ENCODE measurements around the gene ATP1A2. TPM values are rescaled to one million over a fixed set of nuclear protein-coding genes. Genes with fewer than 3 reads are reported as not detected.
"Not testable (repeated sequence)": the region's sequence is repeated elsewhere in the genome, so short reads cannot be mapped to it uniquely, and the experiment has no call there.

Gene ATP1A2
- total RNA-seq, 1 experiment from 2014 or later: not detected

DNA sequence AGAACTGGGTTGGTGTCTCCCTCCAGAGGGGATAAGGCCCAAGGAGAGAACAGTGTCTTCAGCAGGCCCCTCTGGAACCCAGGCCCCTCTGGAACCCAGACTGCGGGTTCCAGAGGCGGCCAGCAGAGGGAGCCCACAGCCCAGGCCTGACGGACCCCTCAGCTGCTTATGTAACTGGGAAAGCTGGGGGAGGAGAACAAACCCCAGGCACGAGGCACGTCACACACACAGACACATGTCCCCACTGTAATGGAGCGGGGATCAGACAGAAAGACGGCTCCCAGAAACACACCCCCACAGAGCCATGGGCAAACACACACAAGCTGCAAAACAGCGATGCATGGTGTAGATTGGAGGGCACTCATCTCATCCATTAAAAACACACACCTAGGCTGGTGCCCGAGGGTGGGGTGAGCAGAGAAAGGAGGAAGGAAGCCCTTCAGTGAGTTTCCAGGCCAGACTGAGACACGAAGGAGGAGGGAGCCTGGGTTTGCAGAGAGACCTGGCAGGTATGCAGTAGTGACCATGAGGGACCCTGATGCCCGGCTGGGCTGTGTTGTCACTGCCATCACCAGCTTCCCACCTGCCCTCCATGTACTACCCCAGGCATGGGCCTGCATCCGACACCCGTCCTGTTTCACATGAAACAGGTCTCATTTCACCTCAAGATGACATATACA, 14.4 kb upstream of the ATP1A2 start:
- peak; percentile 71 for DNase-seq (ENCODE audit: low read depth)

DNA sequence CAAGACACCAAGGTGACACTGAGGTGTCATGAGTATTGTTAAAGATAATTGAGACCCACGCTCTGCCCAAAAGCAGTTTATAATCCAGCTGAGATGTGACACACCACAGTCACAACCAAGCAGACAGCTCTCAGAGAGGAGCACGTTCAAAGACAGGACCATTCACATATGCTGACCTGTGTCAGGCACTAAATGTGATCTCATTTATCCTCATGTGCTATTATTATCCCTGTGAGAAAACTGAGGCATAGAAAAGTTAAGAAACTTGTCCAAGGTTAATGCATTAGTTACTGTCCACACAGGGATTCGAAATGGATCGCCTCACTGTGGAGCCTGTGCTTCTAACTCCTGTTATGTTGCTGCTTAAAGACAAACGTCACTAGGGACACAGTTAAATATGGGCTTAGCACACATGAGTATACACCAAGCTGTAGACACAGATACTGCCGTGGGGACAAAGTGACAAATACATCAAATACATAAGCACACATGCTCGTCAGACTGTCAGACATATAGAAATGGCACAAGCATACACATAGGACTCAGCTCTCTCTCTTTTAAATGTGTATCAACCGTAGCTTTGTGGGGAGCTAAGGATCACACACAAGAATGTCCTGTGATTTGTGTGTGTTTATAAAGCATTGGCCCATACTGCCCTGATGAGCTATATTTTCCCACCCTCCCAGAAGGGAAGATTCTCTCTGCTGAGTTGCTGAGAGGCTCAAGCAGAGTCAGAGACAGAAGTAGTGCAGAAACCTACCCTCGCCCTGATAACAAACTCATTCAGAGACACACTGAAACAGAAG, 13.6 kb upstream of the ATP1A2 start:
- DNase-seq (ENCODE audit: low read depth): no peak

DNA sequence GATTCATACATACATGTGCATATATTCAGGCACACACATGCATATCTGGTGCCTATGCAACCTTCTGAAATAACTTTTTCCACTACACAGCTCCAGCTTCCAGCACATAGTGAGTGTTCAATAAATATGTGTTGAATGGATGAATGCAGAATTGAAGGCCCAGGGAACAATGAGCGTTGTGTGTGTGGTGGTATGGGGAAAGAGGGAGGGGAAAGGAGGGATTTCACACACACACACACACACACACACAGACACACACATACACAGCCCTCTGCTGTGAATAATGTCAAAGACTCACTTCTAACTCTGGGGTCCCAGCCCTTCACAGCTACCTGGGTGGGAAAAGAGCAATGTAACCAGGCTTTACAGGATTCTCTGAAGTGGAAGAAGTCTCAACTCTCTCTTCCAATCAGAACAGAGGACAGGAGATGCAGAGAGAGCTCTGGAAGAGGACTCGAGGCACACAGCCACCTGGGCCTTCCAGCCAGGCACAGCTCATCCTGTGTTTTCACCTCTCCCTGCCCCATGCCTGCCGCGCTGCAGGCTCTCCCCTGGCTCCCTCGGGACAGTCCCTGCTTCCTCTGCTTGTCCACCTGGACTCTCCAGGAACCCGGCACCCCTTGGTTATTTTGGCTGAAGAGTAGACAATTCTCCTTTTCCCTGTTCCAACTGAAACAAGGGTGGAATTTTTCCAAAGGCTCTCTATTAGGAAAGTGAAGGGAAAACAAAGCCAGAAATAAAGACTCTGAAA, 11.7 kb upstream of the ATP1A2 start:
- no peak for DNase-seq (ENCODE audit: low read depth)

DNA sequence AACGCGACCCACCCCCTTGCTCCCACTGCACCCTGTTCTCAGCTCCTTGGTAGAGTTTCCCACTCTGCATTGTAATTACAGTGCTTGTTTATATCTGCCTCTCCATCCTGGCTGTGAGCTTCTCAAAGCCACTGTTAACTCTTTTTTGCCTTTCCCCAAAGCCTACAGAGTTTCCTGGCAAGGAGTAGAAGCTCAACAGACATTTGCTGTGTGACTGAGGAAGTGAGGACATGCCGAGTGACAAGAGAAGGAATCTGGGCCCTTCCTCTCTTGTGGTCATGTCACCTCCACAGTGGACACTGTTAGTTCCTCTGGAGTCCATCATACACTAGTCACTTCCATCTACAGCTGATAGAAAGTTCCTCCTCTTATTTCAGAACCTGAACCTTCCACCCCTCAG, 11.1 kb upstream of the ATP1A2 start:
- no peak for DNase-seq (ENCODE audit: low read depth)

DNA sequence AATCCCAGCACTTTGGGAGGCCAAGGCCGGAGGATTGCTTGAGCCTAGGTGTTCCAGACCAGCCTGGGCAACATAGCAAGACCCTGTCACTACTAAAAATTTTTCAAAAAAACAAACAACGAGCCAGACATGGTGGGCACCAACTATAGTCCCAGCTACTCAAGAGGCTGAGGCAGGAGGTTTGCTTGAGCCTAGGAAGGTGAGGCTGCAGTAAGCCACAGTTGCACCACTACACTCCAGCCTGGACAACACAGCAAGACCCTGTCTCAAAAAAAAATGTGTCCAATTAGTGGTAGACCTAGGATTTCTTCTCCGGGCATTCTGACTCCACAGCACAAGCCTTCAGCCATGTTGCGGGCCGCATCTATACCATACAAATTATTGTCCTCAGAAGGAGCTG, 10.4 kb upstream of the ATP1A2 start:
- no peak for DNase-seq (ENCODE audit: low read depth)

DNA sequence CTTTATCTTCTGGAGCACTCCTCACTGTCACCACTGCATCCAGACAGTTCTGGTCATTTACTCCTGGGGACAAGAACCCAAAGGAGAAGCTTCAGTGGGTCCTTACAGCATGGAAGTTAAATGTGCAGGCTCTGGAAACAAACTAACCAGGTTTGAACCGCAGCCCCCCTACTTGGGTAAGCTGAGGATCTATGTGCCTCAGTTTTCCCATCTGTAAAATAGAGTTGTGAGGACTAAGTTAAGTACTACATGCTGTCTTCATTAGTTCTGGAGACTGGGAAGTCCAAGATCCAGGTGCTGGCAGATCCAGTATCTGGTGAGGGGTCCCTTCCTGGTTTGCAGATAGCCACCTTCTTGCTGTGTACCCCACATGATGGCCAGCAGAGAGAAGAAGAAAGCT, 8.0 kb upstream of the ATP1A2 start:
- DNase-seq (ENCODE audit: low read depth): no peak

DNA sequence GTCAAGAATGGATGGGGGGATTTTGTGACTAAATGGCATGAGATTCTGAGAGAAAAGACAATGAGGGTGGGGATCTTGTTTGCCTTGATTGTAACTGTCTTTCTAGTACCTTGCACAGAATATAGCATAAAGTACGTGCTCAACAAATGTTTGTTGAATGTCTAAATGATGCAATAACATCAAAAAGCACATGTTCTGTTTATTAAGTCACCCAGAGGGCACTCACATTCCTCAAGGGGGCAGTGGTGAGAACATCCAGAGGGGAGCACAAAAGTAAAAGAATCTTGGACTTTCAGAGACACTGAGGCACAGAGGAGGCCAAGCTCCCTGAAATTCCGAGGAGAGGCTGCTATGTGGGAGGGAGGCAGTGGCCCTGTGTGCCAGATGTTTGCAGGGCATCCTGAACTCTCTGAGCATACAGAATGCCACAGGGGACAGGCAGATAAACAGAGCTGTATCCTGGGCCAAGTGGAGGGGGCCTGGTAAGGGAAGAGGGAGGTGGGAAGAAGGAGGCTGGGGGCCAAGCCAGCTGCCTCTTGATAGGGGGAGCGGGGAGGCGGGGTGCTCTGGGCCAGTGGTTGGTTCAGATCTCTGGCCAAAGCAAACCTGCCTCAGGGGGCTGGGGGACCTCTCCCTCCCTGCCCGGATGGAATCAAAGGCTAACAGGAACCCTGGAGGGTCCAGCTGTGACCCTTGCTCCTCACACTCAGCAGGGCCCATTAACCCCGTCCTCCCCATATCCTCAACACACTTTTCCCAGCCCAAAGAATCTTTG, 6.5 kb upstream of the ATP1A2 start:
- DNase-seq (ENCODE audit: low read depth): peak; percentile 40

DNA sequence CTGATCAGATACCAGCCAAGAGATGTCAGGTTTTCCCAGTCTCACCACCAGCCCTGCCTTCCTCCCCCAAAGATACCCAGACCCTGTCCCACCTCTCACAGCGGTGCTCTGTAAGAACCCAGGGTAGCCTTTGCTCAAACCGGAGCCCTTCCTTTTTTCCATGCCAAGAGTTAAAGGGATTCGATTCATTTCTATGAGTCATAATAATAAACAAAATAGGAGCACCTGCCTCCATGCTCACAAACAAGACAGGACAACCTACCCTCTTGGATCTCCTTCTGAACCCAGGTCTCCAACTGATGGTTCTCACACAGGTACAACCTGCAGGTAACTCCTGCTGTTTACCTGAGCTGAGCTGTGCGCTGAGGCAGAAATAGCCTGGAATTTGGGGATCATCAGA, 5.9 kb upstream of the ATP1A2 start:
- no peak for DNase-seq (ENCODE audit: low read depth)

DNA sequence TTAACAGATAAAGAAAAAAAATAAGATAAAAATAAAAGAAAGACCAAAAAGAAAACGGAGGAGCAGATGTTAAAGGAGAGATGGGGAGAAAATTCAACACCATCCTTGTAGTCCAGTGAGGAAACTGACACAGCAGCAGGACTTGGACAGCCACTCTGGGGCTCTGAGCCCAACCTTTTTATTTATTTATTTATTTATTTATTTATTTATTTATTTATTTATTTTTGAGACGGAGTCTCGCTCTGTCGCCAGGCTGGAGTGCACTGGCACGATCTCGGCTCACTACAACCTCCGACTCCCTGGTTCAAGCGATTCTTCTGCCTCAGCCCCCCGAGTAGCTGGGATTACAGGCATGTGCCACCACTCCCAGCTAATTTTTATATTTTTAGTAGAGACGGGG, 4.1 kb upstream of the ATP1A2 start:
- not testable (repeated sequence) for DNase-seq (ENCODE audit: low read depth)

DNA sequence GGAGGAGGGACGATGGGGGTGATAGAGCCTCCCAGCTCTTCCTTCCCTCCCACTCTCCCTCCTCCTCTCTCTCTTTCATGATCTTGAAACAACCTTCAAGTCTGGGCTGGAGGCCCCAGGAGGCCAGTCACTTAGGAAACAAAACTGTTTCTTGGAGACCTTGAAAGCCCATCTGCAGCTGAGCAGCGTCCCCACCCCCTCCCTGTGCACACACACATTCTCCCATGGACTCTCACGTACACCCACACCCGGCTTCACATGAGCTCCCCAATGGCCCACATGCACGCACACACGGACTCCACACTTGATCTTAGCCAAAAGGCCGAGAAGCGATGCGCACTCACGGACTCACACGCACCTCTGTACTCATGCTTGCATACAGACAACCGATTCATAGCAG, 3.2 kb upstream of the ATP1A2 start:
- no peak for DNase-seq (ENCODE audit: low read depth)

DNA sequence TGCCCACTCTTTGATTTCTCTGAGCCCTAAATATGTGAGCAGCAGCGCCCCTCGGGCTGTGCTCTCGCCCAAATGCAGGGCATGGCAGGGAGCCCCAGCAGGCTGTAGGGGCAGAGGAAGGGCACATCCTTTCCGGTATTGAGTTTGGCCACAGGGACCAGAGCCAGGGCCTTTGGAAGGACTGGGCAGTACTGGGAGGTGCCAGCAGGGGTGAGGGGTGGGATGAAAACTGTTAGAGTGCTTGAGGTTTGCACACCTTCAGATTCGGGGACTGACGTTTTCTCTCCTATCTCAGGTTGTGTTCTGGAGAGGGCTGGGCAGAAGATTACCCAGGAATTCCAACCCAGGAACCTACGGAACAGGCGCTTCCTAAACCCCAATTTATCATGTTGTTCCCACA, 2.2 kb upstream of the ATP1A2 start:
- DNase-seq (ENCODE audit: low read depth): no peak

DNA sequence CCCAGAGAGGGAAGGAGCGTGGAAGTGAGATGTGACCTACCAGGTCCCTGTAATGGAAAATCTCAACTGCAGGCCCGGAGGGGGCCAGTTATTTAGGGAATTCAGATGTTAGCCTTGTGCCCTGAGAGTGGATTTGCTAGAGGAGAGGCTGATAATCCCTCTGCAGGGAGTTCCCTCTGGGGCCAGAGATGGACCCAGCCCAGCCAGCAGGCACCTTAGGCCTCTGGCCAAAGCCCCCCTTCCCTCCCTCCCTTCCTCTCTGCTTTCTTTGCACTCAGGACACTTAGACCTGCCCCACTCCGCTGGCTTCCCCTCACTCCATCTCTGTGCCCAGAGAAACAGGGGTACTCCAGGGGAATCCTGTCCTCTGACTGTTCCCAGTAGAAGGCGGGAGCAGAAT, 1.5 kb upstream of the ATP1A2 start:
- DNase-seq (ENCODE audit: low read depth): no peak

DNA sequence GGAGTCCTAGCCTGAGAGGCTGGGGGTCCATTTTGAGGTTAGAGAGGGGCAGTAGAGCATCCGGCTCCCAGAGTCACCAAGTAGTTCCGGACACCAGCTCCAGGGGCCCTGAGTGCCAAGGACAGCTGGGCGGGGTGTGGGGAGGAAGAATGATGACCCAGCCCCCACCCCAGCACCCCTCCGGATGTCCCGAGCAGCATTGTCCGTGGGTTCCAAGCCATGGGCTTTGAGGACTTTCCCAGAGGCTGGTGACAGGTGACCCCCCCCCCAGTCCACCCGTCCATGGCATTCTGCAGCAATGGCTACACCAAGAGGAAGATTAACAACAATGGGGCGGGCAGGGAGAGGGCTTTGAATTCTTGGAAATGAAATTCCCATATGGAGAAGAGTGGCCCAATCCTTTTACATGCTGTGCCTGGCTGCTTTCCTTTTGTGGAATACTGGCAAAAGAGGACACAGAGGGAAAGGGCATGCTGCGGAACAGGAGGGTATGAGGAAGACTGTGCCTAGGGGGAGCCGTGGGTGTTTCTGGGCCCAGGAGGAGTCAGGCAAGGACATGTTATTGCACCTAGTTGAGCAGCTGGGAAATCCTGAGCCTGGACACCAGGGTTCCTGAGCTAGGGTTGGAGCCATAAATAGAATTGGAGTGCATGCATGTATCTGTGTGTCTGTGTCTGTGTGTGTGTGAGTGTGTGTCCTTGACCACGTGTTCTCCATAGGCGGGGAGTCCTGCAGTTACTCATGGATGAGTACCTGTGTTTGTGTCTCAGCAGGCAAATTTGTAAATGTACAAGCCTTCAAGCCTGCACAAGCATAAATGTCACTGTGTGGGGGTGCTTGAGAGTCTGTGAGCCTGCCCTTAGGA, 956 bp downstream of the ATP1A2 start:
- no peak for DNase-seq (ENCODE audit: low read depth)

DNA sequence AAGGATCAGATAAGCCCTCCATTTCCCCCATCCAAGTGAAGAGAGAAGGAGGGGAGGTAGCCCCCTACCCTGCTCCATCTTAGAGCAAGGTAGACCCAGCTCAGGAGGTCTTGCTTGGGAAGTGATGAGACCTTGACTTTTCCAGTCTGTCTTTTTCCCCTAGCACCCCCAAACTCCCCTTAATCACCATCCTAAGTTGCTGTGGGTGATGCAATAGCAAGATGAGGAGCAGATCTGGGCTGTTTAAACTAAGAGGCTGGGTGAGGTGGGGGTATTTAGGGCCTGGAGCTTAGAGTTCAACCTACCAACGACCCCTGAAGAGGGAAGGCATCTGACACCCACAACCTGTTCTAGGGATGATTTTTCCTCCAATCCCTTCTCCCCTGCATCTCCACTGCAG, 1.7 kb downstream of the ATP1A2 start:
- DNase-seq (ENCODE audit: low read depth): no peak

DNA sequence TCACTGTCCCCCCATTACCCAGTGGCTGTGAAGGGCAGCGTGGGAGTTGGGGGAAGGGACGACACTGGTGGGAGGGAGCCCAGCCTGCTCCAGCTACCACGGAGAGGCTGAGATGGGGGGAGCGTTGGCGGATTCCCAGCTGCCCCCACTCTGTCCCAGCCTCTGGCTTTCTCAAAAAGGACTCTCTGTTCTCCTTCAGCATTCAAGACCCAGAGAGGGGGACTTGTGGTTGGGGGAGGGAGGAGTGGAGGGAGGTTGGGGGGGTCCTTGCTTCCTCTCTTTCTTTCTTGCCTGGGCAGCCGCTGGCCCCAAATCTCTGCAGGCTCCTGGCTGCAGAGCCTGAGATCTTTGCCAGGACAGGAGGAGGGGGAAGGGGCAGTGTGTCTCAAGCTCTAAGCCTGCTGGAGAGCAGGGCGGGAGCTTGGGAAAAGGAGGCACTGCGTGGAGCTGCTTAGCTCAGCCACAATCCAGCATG, 2.2 kb downstream of the ATP1A2 start:
- no peak for DNase-seq (ENCODE audit: low read depth)

DNA sequence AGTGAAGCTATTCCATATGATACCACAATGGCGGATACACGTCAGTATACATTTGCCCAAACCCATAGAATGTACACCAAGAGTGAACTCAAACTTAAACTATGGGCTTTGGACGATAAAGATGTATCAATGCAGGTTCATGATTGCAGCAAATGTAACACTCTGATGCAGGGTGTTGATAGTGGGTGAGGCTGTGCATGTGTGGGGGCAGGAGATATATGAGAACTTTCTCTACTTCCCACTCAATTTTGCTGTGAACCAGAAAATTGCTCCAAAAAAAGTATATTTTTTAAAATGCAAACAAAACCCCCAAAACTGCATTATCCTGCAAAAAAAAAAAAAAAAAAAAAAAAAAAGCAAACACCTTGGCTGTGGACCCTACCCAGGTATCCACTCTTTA, 3.4 kb downstream of the ATP1A2 start:
- no peak for DNase-seq (ENCODE audit: low read depth)

DNA sequence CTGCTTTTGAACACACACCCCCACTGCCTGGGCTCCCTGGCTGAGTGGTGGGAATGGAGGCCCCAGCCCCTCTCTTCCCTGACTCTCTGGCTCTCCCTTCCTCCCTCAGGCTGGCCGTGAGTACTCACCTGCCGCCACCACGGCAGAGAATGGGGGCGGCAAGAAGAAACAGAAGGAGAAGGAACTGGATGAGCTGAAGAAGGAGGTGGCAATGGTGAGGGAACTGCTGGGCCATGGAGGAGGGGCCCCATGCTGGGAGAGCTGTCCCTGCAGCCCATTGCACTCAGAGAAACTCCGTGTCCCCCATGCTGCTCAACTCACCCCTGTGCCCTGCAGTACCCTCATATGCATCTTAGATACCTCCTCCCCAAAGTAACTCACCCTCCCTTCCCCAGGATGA, 5.2 kb downstream of the ATP1A2 start:
- DNase-seq (ENCODE audit: low read depth): no peak

DNA sequence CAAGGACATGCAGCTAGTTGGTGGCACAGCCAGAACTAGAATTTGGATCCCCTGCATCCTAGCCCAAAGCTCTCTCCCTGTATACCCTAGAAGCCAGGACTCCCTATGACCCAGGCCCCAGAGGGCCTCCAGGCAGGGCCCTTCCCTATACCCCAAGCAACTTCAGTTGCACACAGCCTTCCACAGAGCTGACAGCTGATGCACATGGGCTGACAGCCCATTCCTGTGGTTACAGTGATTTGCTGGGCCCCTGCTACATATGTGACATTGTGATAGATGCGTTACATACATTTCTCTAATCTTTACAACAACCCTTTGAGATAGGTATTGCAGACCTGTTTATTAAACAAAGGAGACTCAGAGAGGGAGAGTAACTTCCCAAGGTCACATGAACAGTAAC, 5.8 kb downstream of the ATP1A2 start:
- no peak for DNase-seq (ENCODE audit: low read depth)

DNA sequence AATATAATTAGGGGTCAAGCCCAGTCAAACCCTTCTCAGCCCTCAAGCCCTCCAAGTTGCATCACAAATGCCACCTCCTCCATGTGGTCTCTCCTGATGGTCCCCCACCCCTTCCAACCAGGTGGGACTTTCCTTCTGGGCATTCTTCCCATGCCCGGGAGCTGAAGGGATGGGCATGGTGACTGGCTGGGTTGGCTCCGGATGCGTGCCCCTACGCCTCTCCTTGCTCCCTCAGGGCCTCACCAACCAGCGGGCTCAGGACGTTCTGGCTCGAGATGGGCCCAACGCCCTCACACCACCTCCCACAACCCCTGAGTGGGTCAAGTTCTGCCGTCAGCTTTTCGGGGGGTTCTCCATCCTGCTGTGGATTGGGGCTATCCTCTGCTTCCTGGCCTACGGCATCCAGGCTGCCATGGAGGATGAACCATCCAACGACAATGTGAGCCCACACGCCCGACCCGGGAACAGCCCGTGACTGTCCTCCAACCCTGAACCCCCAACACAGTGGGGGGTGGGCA, 7.5 kb downstream of the ATP1A2 start:
- no peak for DNase-seq (ENCODE audit: low read depth)

DNA sequence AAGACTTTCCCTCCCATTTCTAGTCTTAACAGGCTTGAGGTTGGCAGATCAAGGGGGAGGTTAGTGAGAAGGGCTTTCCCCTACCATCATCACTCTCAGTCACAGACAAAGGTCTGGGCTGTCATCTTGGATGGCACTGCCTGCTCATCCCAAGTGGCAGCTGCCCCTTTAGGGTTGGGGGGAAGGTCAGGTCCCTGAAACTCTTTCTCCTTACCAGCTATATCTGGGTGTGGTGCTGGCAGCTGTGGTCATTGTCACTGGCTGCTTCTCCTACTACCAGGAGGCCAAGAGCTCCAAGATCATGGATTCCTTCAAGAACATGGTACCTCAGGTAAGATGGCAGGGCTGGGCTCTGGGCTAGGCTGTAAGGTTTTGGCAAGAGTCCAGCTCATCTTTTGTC, 8.2 kb downstream of the ATP1A2 start:
- DNase-seq (ENCODE audit: low read depth): no peak
